ENCODE results near the gene GHRHR. TPM values are rescaled to one million over a fixed set of nuclear protein-coding genes. Genes with fewer than 3 reads are reported as not detected.

The GHRHR gene
- total RNA-seq, 1 experiment from 2014 or later, result not detected

DNA sequence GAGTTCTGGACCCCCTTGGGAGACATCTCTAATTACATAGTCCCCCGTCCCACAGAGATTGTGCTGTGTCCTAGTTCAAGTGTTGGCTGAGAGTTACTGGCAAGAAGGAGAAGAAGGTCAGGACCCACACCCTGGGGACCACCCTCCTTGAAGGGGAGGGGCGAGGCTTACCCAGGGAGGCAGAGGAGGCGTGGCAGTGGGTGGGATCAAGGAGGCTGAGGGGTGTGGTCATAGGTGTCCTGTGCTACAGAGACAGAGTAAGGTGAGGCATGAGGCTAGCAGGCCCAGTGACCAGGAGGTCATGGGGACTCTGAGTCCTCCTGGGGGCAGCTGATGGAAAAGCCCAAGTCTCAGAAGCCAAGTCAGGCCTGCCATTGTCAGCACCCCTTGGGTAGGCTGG is 59.0 kb downstream of the GHRHR start:
- no TSS peak for BruUV-seq (replicated peaks)
- Histone ChIP-seq H3K4me1 (no peaks in the 10 kb centered on the region), H3K36me3 (ENCODE audit: control insufficient read depth, insufficient read depth, low read length) (no peaks in the 10 kb centered on the region), H3K4me3 (ENCODE audit: low read depth, low read length) (no peak overlapping the region), H3K27me3 (replicated peaks; ENCODE audit: control insufficient read depth, insufficient read depth, low read length) (no peaks in the 10 kb centered on the region), H3K9me3 (no peaks in the 10 kb centered on the region)
- Mint-ChIP-seq H3K27me3 (ENCODE audit: insufficient read depth, unreplicated experiment) (peaks cover 6% of the 10 kb centered on the region), H3K27ac (ENCODE audit: unreplicated experiment) (no peak overlapping the region), H3K4me1 (ENCODE audit: low read depth, unreplicated experiment) (no peaks in the 10 kb centered on the region), H3K4me3 (ENCODE audit: unreplicated experiment) (no peak overlapping the region), H3K9me3 (ENCODE audit: unreplicated experiment) (no peaks in the 10 kb centered on the region), H3K36me3 (ENCODE audit: insufficient read depth, unreplicated experiment) (no peaks in the 10 kb centered on the region)
- TF ChIP-seq, protein P1, sequence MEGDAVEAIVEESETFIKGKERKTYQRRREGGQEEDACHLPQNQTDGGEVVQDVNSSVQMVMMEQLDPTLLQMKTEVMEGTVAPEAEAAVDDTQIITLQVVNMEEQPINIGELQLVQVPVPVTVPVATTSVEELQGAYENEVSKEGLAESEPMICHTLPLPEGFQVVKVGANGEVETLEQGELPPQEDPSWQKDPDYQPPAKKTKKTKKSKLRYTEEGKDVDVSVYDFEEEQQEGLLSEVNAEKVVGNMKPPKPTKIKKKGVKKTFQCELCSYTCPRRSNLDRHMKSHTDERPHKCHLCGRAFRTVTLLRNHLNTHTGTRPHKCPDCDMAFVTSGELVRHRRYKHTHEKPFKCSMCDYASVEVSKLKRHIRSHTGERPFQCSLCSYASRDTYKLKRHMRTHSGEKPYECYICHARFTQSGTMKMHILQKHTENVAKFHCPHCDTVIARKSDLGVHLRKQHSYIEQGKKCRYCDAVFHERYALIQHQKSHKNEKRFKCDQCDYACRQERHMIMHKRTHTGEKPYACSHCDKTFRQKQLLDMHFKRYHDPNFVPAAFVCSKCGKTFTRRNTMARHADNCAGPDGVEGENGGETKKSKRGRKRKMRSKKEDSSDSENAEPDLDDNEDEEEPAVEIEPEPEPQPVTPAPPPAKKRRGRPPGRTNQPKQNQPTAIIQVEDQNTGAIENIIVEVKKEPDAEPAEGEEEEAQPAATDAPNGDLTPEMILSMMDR (IDR thresholded peaks at IDR 0.05; ENCODE audit: insufficient read depth in 1 of 2, low read depth in 1 of 2, low read length in 1 of 2, severe bottlenecking in 1 of 2, unreplicated experiment in 1 of 2), result no peak
- no peak for DNase-seq
- ChIA-PET POLR2A (no interaction called here), CTCF (no interaction called here)
- intact Hi-C loops (cut with micrococcal nuclease; ENCODE audit: unreplicated experiment), result no loop called here

DNA sequence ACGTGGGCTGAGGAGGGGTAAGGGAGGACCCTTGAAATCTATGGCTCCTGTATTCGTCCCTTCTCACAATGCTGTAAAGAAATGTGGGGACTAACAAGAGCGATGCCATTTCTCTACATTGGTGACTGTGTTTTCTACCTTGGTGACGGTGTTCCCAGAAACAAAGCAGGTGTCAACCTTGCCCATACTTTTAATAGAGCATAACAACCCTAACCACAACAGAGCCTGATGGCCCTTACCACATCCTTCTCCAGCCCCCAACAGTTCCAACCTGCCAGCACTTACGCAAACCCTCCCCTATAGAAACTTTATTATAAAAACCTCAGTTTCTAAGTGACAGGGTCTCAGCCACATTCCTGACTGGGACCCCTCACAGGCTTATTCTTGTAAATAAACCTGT is 60.1 kb downstream of the GHRHR start:
- CTCF ChIA-PET, result no interaction called here
- H3K36me3 ChIP-seq (ENCODE audit: control insufficient read depth, insufficient read depth, low read length), result no peaks in the 10 kb centered on the region
- Mint-ChIP-seq H3K36me3 (ENCODE audit: insufficient read depth, unreplicated experiment) (no peaks in the 10 kb centered on the region), H3K4me1 (ENCODE audit: low read depth, unreplicated experiment) (no peaks in the 10 kb centered on the region), H3K9me3 (ENCODE audit: unreplicated experiment) (no peaks in the 10 kb centered on the region), H3K27me3 (ENCODE audit: insufficient read depth, unreplicated experiment) (peaks cover 6% of the 10 kb centered on the region), H3K4me3 (ENCODE audit: unreplicated experiment) (no peak overlapping the region), H3K27ac (ENCODE audit: unreplicated experiment) (no peak overlapping the region)
- no peaks in the 10 kb centered on the region for H3K9me3 ChIP-seq
- no TSS peak for BruUV-seq (replicated peaks)
- TF ChIP-seq, protein P1 (IDR thresholded peaks at IDR 0.05; ENCODE audit: insufficient read depth in 1 of 2, low read depth in 1 of 2, low read length in 1 of 2, severe bottlenecking in 1 of 2, unreplicated experiment in 1 of 2), result no peak
- intact Hi-C loops (cut with micrococcal nuclease; ENCODE audit: unreplicated experiment), result no loop called here
- POLR2A ChIA-PET, result no interaction called here
- no peak overlapping the region for H3K4me3 ChIP-seq (ENCODE audit: low read depth, low read length)
- H3K27me3 ChIP-seq (replicated peaks; ENCODE audit: control insufficient read depth, insufficient read depth, low read length), result no peaks in the 10 kb centered on the region
- DNase-seq, result no peak
- H3K4me1 ChIP-seq, result no peaks in the 10 kb centered on the region

DNA sequence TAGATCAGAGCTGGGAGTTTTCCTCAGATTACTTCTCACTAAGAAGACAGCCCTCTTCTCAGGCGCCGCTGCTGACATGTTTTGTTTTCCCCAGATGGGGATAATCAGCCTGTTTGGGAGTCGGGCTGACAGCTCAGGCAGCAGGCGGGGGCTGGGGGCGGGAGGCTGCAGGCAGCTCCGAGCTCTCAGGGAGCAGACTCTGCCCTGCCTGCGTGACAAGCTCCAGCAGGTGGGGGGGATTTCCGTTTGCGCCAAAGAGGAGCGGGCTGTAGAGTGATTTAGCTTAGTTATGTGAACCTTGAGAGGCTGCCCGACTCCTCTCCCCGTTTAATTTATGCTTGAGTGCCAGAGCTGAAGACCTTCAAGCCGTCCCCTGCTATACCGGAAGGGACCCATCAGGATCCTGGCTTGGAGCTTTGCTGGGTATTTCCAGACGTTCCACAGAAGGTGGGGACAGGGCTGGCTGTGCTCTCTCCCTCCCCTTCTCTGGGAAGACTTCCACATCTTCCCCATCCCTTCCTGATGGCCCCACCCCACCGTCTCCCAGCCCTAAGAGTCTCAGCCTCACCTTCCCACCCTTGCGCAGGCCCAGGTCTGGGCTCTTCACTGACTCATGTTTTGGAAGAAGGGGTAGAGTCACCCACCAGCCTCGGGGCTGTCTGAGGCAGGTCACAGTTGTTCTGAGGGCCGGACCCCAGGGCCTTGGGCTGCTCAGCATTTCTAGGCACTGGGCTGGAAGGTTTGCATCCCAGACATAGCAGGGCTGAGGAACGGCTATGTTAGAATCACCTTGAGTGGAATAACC is 63.6 kb downstream of the GHRHR start:
- CTCF ChIA-PET, result interaction anchor here (0.6 to 1.2 kb wide), 2 partner anchors 44 to 108 kb away, joined by 3 to 4 read pairs; no protein-coding TSS in a partner anchor
- peaks cover 14% of the 10 kb centered on the region for H3K27me3 Mint-ChIP-seq (ENCODE audit: insufficient read depth, unreplicated experiment)

More for the DNA sequence above, 63.6 kb downstream of the GHRHR start:
- DNase-seq, result no peak
- no TSS peak for BruUV-seq (replicated peaks)
- Histone ChIP-seq H3K4me1 (no peaks in the 10 kb centered on the region), H3K9me3 (no peaks in the 10 kb centered on the region), H3K36me3 (ENCODE audit: control insufficient read depth, insufficient read depth, low read length) (no peaks in the 10 kb centered on the region), H3K27me3 (replicated peaks; ENCODE audit: control insufficient read depth, insufficient read depth, low read length) (no peaks in the 10 kb centered on the region), H3K4me3 (ENCODE audit: low read depth, low read length) (no peak overlapping the region)
- no peaks in the 10 kb centered on the region for H3K9me3 Mint-ChIP-seq (ENCODE audit: unreplicated experiment)
- POLR2A ChIA-PET, result no interaction called here
- TF ChIP-seq, protein P1 (IDR thresholded peaks at IDR 0.05; ENCODE audit: insufficient read depth in 1 of 2, low read depth in 1 of 2, low read length in 1 of 2, severe bottlenecking in 1 of 2, unreplicated experiment in 1 of 2), result no peak
- no peak overlapping the region for H3K27ac Mint-ChIP-seq (ENCODE audit: unreplicated experiment)
- no peak overlapping the region for H3K4me3 Mint-ChIP-seq (ENCODE audit: unreplicated experiment)
- H3K4me1 Mint-ChIP-seq (ENCODE audit: low read depth, unreplicated experiment), result no peaks in the 10 kb centered on the region
- no peaks in the 10 kb centered on the region for H3K36me3 Mint-ChIP-seq (ENCODE audit: insufficient read depth, unreplicated experiment)
- intact Hi-C loops (cut with micrococcal nuclease; ENCODE audit: unreplicated experiment), result no loop called here

Data from Caco-2 (cell line).